Left colon (tissue), 2 donors: Measurements from ENCODE around the gene NFIB. TPM values are rescaled to one million over a fixed set of nuclear protein-coding genes. Genes with fewer than 3 reads are reported as not detected.

Experiments used
- ATAC-seq: fragments of 200-7000 bp; cut with Tn5 transposase; one replicate; pipeline ENCODE4 v1.9.1; 2020; ENCODE audit warnings: mild to moderate bottlenecking, moderate library complexity
- DNase-seq, 2 donors: peaks; one replicate each; pipeline ENCODE4 v3.0.0-alpha.2; 2020
- intact Hi-C, 2 donors: fragments of 100-400 bp; cut with DNase I in 1 of 2; cut with micrococcal nuclease in 1 of 2; formaldehyde crosslinking; loops; one replicate each; pipeline versions ENCODE4 v1.11.2 to v1.14.0; 2022; cut with DNase I, micrococcal nuclease
- total RNA-seq, 2 donors: library from RNA; stranded (reverse); fragmentation: NEBNext Ultra II Directional; extraction: Animal tissue kit (Norgen Biotek cat#: 25700); gene quantifications; one replicate each; pipeline ENCODE4 v1.2.1, GENCODE V29; 2021
- donor health status: DM: no; HTN: no; CAD: no.
- donor health status: DM: yes; HTN: yes; CAD: no.

The NFIB gene
- total RNA-seq, 2 donors from 2014 or later, result 45.2 to 74.7 TPM

DNA sequence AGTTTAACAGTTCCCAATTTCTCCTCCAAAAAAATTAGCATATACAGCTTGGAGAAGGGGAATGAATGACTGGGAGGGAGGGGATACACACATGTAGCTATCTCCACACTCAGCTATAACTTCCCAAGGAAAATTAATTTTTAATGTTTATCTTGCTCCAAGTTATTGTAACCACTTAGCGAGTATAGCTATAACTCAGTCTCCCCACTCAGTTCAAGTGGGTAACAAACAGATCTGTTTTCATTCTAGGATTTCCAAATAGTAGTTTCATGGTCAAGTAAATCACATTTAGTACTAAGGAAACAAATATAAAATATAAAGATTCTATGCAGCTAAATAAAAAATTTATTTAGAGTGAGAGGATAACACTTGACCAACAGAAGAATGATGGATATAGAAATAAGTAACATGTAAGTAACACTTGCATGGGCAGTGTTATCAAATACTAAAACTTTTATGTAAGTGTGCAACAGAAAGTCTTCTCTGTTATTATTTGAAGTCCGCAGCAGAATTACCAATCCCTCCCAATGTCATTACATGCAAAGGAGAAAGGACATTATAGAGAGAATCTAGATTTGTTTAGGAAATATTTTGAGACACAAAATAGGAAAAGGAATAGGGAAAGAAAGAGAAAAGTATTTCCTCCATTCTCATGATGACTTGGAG, 10.2 kb upstream of the NFIB start:
- no peak for ATAC-seq
- intact Hi-C loops, result no loop called here
- DNase-seq, result no peak

DNA sequence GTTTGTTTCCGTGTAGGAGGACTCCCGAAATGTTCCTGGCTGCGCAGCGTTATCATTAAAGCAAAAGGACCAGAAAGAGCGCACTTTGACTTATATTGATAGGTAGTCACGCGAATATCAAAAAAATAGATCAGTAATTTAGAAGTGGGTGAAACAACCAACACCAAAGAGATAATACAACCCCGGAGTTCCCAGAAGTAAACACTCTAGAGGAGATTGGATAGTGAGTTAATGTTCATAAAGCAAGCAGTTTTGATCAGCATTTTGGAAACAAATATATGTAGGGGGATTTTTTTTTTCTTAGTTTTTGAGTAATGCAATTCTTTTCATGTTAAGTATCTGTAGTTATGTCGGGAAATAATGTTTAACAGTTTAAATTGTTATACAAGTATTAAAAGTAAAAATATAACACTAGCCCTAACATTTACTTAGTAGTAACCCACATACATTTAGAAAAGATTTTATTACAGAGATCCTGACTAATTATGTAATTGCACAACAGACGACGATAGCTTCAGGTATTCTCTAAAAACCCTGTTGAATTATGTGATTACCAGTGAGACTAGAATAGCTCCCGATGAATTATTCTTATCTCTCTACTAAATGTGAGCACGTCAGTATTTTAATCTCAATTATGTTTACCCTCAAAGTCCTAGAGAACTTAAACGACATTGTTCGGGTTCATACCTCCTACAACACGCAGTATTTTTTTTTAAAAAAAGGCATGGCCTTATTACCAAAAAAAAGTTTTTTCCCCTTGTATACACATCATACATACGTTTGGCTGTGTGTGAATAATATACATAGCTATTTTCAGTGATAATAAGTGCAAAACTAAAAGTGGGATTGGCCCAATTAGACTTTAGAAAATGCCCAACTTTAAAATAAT, 9.4 kb upstream of the NFIB start:
- DNase-seq, result no peak
- intact Hi-C loops, result no loop called here

DNA sequence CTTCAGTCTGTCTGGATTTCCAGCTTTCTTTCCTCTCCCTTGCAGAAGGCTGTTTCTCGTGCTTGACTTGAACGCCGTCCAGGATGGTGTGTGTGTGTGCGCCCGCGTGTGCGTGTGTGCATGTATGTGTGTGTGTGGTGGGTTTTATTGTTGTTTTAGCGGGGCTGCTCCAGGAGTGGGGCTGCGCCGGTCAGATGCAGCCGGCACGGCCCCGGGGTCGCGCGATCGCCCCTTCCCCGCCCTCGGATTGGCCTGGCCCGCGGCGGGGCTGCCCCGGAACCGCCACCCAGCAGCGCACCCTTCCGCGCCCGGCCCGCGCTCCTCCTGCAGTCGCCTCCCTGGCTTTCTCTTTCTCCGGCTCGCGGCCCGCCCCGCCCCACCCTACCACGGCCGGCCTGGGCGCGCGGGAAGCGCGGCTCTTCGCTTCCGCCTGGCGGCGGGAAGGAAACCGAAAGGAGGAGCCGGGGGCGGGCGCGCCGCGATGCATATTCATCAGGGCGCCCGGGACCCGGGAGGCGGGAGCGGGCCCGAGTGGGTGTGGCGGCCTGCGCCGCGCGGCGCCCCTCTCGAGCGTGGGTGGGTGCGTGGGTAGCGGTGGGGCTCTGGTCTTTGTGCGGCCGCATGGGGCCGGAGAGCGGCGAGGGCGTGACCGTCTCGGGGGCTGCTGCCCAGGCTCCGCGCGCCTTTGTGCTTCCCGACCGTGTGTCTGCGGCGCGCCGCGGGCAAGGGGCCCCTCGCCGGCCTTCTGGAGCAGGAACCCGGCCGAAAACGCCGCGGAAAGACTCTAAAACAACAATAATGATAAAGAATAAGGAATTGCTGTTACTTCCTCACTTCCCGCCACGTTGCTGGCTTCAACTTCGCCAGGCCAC, 8.5 kb upstream of the NFIB start:
- intact Hi-C loops, result no loop called here
- ATAC-seq (peak; percentile 93), DNase-seq (peak; percentile 90 to 93)

More for the DNA sequence above, 9.4 kb upstream of the NFIB start:
- peak; percentile 44 for ATAC-seq

DNA sequence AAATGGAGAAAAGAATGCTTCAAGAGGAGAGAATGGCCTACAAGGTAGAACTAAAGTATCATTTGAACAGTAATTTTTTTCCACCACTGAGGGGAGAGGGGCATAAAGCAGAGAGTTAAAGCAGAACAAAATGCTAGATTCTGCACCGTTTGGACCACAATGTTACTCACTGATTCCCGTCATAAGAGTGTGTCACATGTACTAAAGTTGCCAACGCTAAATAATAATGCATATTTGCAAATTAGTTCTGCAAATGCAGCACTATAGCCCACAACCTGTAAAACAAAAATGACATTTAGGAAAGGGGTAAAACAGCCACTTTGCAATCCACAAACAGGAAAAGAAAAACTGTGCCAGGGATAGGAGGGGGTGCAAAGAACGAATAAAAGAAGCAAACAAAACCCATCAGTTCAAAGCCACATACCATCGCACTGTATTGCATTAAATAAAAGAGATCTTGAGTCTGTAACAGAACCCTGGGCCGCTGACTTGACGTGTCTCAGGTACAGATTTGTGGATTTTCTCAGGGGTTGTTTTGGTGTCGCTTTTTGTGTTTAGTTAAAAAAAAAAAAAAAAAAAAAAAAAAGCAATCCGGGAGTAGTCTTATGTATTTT, 7.7 kb upstream of the NFIB start:
- ATAC-seq (no peak), DNase-seq (no peak)
- intact Hi-C loops, result no loop called here

DNA sequence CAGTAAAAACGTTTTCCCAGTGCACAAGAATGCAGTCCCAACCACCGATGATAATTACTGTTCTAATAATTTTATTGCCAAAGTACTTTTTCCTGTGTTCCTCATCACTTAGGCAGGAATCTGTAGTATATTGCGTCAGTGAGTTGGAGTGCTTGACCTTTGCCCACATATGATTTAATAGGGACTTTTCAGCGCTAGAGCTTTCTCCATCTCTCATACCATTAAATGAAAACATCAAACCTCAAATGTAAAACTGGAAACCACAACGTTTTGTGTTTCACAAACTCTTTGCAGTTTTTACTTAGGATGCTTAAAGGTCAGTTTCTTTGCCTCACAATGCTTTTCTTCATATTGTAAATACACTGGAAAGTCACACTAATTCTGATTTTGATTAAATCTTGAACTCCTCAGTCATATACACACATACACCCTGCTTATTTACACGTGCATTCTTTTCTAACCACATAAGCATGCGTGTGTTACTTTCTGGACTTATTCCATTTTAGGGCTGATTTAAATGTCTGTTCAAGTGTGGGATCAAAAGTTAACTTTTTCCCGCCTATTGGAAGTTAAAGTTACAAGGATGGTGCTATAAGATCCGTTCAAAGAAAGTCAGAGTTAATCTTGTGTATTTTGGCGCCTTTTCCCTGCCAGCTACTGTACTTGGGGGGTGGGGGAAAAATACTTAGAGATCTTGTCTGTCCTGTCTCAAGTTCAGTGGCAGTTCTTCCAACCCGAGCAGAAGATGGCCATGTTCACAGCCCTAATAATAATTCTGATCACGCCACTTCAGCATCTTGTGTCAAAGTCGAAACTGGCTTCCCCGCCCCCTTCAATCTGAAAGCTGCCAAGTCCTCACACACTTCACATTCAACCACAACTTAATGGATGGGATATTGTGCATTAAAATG, 6.6 kb upstream of the NFIB start:
- ATAC-seq (peak; percentile 26), DNase-seq (peak; percentile 34 to 44)
- intact Hi-C loops, result no loop called here

DNA sequence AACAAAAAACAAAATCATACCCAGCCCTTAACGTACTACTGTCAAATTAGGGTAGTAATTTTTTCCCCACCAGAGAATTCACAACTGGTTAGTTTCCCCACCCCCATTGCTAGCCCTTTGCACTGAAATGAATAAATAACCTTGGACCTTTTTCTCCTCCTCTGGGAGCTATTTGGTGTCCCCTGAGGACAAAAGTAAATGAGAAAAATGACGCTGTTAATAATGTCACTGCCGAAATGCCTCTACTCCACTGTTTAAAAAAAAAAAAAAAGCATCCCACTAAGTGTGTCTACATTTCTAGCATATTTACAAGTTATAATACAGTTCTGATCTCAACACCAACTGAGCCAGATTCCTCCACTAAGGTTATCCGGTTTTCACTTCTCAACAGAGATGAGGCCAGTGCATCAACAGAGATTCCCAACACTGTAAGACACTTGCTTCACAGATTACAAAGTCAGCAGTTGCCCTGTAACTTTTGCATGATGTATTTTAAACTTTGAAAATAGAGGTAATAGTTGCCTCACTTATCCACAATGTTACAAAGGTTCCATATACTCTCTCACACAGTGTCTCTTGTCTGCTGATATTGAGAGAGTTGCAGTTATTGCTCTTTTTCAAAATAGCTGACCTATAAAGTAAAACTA, 5.1 kb upstream of the NFIB start:
- intact Hi-C loops, result no loop called here
- DNase-seq, result no peak
- no peak for ATAC-seq

DNA sequence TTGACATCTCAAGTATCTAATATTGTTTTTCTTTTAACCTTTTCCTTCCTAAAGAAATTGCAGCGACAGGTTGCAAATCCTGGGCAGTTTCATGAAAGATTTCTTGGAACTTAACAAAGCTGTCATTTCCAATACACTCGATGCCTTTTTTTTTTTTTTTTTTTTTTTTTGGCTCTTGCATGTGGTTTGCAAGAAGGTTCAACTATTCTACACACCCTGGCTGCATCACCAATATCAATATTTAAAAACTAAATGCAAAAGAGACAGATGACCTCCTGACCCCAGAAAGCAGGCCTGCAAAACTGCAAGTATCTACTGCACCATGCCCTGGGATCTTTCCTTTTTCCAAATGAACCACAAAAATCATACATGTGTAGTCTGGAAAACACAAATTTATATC, 4.4 kb upstream of the NFIB start:
- DNase-seq, result no peak
- ATAC-seq, result no peak
- intact Hi-C loops, result no loop called here

DNA sequence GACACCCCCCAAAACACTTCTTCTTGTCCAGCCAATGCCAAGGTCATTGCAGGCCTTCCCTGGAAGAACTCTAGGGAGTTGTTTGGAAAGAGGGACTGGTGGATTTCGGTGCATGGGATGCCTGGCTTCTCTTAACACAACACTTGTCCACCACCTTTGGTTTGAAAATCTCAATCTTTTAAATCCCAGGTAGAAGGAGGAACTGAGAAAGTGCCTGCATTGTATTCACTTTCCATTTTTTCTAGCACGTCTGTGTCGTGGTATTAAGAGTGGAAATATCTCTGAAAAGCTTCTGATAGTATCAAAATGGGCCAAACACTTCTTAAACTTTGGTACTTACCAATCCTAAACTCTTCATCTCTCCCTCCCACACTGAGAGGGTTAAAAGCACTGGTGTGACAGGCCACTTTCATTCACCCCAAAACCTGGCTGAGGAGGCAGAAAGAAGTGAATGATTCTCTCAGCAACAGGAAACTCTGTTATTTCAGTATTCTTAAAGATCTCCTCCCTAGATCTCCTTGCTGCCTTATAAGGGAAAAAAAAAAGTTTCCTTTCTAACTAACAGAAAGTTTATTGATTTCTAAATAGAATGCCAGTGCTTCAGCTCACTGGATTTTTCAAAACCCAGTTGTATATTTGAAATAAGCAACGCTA, 3.9 kb upstream of the NFIB start:
- ATAC-seq (no peak), DNase-seq (no peak)
- intact Hi-C loops, result no loop called here

DNA sequence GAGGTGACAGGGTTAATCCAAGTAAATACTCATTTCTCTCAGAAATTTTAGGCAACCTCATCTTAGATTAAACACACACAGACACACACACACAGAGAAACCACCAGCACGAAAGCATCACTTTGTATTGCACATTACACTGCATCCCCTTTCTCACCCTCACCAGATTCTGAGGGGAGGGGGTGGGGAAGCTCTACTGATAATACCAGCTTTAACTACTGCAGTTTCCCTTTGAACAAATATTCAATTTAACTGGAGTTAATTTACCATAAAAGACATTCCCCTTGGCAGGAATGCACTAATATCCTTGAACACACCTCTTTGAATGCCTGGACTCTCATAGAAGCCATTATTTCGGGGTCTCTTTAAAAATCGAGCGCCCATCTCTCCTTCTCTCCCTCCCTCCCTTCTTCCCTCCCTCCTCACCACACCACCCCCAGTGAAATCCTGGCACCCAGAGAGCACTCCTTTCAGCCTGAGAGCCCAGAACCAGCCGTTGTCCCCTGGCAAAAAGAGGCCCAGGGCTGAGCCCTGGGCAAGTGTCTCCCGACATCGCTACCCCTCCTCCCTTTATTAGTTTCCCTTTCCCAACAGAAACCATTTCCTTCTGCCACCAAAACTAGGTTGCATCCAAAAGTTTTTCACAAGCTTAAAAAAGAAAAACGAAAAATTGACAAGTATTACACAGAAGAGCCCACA, 2.8 kb upstream of the NFIB start:
- DNase-seq (no peak), ATAC-seq (no peak)
- intact Hi-C loops, result no loop called here

DNA sequence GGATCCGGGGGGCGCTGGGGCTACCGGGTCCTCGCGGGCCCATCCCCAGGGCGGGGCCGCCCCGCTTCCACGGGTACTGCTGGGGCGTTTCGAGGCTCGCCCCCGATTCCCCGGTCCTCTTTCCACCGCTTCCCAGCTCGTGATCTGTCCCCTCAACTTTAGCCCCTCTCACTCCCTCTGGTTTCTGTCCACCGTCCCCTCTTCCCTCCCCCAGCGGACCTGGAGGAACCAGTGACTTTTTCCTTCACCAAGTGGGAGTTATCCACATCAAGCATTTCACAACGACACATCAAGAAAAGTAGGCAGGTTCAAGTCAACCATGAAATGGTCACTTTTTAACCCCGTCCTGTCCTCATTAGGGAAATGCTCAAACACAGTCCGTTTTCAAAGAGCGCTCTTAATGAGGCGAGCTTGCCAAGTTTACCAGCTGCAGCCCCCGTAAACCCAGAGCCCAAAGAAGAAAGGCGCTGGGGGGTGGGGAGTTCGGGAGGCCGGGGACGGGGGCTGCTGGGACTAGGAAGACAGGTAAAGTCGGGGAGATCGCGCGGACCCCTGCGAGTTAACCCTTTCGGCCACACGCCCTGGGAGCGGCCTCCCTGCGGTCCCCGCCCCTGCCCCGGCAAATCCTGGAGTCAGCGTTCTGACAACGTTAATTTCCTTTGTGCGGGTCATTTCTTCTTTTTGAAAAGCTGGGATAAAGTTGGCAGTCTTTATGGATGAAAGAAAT, 2.1 kb upstream of the NFIB start:
- DNase-seq (peak; percentile 36 to 52), ATAC-seq (no peak)
- intact Hi-C loops, result no loop called here

DNA sequence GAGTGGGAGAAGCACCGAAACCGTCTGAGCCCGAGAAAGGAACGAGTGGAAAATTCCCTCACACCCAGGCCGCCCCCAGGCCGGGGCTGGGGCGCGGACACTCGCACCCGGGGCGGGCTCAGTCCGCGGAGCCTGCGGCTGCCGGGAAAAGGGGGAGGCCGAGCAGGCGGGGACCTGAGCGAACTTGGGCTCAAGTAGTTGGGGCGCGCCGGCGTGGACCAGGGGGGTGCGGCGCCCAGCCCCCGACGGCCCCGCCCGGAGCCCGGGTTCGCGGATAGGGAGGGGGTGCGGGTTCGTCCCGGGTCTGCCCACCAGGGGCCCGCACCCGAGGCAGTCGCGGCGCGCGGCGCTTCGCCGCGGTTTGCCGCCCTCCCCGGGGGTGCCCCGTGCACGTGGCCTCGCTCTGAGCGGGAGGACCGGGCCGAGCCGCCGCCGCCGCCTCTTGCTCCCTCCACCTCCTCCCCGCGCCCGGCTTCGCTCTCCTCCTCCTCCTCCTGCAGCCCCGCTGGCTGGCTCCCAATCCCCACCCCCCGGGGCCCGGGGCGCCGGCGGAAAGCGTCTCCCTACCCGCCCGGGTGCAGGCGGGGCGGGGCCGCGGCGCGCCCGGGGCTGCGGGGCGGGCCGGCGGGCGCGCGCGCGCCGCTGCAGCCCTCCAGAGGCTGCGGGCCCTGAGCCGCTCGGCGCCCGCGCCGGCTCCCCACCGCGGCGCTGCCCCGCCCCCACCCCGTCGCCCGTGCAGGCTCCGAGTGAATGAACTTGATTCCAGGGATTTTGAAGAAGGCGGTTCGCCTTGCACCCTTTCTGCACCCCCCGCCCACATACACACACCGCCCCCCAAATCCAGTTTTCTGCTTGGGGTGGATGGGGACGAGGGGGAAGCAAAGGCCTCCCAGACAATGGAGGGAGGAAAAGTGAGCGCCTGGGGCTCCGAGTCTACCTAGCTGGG, 1.3 kb upstream of the NFIB start:
- intact Hi-C loops, result no loop called here
- peak; percentile 89 to 93 for DNase-seq
- ATAC-seq, result peak; percentile 73

DNA sequence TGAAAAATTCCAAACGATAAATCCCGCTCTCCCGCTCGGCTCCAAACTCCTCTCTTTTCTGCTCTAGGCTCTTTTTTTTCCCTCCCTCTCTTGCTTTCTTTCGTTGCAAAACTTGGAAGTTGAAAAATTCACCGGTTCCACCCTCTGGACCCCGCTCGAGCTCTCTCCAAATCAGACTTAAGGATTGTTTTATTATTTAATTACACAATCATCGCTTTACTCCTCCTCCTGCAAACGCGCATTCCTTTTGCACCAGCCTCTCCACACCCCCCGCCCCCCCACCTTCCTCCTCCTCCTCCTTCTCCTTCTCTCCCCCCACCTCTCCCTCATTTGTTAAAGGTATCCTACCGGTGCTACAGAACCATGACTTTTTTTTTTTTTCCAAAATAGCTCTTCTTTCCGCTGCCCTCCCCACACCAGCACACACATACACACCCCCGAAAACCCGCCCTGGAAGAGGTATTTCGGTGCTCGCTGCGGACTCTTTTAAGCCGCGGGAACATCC, 535 bp upstream of the NFIB start:
- ATAC-seq (peak; percentile 67), DNase-seq (peak; percentile 80 to 84)
- intact Hi-C loops, result no loop called here

DNA sequence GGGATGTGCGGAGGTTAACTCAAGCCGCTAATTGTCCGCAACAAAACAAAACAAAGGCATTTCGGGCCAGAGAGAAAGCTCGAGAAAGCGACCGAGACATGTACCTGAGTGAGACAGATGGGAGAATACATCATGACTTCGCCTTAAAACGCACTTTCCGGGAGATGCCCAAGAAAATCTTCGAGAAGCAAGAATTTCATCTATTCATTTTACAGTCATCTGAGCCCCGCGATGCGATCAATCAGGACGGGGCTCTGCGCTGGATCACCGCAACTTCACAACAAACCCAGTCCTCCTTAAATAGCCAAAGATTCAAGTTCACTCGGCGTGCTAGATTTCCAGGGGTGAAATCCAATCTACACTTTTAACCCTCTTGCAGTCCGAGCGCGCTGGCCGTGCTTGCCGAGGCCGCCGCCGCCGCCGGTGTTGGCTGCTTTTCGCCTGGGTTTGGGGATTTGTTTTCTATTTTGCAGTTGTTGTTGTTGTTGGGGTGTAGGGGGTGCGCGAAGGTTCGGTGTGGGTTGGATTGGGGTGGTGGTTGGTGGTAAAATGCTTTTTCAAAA, 482 bp downstream of the NFIB start:
- intact Hi-C loops, result no loop called here
- DNase-seq, result peak in 1 of 2 donors; percentile 48
- no peak for ATAC-seq

DNA sequence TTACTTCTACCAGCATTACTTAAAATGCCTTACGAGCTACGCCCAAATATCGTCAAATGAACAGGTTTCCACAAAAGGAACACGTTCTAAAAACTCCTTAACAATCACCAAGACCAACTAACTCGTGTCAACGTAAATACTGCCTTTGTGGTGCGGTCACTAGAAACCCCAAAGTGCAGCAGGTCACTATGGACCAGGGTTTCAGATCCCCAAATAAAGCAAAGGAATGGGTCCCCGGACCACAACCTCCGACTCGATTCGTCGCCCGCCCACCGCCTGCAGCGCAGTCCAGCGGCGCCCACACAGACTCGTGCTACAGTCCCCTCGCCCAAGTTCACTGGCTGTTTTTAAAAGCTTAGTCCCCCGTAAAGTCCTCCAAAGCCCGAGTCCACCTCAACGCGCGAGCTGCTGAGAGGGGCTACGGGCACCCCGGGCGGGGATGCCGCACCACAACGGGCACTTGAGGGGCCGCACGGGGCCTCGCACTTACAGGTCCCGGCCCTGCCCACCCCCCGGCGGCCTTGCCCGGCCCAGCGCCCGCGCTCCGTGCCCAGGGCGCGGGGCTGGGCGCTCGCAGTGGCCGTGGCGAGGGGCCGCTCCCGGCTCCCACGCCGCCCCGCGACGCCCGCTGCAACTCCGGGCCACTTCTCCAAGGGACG, 1.1 kb downstream of the NFIB start:
- peak in 1 of 2 donors; percentile 42 for DNase-seq
- intact Hi-C loops, result no loop called here
- peak; percentile 36 for ATAC-seq
